Astrocyte of the hippocampus (primary cell): ENCODE measurements around the gene TMPRSS12.
A peak's percentile ranks its signal among the peaks of the same experiment; 100 is the strongest.
"Not testable (repeated sequence)": the region's sequence is repeated elsewhere in the genome, so short reads cannot be mapped to it uniquely, and the experiment has no call there.

Source experiments
- DNase-seq: peaks from one replicate; pipeline ENCODE4 v3.0.0; 2011; ENCODE audit warnings: low read depth, low spot score

The TMPRSS12 gene

GRCh38 chr12:50859621-50860310 is 17.0 kb downstream of the TMPRSS12 start:
- DNase-seq: no peak

- DNase-seq: peak; percentile 3
These were observed 19.6 kb downstream of the TMPRSS12 start for GRCh38 chr12:50862316-50862715.

GRCh38 chr12:50865266-50865665 is 22.5 kb downstream of the TMPRSS12 start:
- DNase-seq: no peak

- not testable (repeated sequence) for DNase-seq
These were observed 26.2 kb downstream of the TMPRSS12 start for GRCh38 chr12:50868881-50869280.

DNA sequence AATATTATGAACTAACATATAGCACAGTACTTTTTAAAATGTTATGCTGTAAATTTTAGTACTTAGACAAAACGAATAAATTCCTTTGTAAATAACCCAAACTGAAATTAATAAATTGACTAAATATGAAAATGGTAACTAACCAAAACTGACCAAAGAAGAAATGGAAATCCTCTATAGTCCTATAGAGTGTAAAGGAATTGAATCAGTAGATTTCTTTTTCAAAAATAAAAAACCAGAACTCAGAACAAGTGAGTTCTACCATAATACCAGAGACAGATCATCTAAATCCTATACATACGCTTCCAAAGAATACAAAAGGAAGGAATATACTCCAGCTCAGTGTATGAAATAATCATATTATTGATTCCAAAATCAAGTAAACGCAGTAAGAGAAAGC is 39.8 kb downstream of the TMPRSS12 start:
- DNase-seq: no peak

DNA sequence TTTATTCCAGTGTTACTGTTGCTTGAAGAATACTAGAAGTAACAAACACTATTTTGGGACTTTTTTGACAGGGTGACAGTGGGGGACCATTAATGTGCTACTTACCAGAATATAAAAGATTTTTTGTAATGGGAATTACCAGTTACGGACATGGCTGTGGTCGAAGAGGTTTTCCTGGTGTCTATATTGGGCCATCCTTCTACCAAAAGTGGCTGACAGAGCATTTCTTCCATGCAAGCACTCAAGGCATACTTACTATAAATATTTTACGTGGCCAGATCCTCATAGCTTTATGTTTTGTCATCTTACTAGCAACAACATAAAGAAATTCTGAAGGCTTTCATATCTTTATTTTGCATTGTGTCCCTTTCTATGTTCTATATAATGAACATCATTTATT is 44.5 kb downstream of the TMPRSS12 start:
- DNase-seq: no peak

DNA sequence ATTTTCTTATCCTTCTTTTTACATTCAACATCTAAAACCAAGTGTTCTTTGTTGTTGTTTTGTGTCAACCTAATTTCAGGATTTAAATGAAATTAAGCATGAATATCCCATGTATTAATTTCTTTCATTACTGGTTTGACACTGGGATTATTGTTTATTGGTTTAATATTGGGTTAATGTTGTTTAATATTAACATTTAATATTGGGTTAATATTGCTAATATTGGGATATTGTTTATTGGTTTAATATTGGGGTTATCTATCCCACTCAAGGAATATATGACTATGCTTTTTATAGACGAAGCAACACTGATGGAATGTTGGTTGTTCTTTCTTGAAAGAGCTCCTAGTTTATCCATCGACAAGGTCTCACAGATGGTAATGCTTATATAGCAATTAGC is 45.9 kb downstream of the TMPRSS12 start:
- no peak for DNase-seq

GRCh38 chr12:50894241-50894640 is 51.5 kb downstream of the TMPRSS12 start:
- no peak for DNase-seq

- DNase-seq: no peak
These were observed 59.0 kb downstream of the TMPRSS12 start for GRCh38 chr12:50901685-50902113.

DNA sequence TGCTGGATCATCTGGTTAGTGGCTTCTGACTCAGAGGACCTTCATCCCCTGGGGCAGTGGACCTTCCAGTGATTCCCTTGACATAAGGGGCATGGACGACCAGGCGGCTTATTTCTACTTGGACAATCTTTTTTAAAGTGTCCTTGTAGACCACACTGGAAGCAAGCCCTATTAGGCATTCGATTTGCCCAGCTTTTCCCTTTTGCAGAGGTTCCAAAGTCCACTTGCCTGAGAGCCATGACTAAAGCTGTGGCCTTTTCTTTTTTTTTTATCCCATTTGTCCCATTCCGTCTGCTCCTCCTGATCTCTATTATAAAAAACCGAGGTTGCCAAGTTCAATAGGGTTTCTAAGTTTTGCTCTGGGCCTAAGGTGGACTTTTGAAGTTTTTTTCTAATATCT is 65.8 kb downstream of the TMPRSS12 start:
- not testable (repeated sequence) for DNase-seq

- DNase-seq: not testable (repeated sequence)
These were observed 69.6 kb downstream of the TMPRSS12 start for GRCh38 chr12:50912361-50912760.

DNA sequence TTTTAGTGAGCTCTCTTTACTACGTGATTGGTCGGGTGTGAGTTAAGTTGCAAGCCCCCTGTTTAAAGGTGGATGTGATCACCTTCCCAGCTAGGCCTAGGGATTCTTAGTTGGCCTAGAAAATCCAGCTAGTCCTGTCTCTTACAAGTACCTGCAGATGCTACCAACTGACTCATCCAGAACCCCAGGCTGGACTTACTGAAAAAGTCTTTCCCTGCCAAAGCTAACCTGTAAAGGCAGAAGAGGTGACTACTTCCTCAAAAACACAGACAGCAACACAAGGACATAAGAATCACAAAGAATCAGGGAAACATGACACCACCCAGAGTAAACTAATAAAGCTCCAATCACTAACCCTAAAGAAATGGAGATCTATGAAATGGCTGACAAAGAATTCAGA is 70.5 kb downstream of the TMPRSS12 start:
- DNase-seq: no peak

DNA sequence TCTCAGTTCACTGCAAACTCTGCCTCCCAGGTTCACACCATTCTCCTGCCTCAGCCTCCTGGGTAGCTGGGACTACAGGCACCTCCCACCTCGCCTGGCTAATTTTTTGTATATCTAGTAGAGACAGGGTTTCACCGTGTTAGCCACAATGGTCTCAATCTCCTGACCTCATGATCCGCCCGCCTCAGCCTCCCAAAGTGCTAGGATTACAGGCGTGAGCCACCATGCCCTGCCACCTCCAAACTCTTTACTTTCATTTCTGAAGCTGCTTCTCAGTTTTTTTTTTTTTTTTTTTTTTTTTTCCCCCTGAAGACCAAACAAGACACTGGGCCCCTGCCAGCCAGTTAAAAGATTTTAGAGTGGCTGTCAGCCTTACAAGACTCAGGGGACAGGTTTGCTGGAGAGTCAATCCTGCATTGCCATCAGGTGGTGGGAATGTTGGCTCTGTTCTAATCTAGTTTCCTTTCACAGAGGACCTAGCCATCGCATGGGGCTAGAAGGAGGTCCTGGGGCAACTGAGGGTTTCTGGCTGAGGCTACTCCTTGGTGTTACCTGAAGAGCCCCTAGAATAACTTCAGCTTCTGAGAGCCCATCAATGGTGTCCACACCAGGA is 72.3 kb downstream of the TMPRSS12 start:
- no peak for DNase-seq

DNA sequence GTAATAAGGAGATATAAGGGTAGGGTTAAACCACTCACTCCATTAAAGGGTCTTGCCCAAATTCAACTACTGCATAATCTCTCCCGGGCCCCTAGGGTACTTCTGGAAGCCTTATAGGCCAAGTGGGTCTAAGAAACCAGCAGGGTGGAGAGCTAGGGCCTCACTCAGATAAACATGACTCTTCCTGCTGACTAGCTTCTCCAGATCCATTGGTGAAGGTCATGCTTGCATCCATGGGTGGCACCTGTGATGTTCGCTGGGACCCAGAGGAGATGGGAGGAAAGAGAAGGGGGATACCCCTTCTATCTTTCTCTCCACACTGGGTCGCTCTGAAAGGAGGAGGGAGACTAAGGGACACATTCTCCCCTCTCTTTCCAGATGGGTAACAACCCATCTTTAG is 73.6 kb downstream of the TMPRSS12 start:
- DNase-seq: no peak

- no peak for DNase-seq
These were observed 76.0 kb downstream of the TMPRSS12 start for GRCh38 chr12:50918584-50919316.

GRCh38 chr12:50922820-50923219 is 80.1 kb downstream of the TMPRSS12 start:
- DNase-seq: no peak

DNA sequence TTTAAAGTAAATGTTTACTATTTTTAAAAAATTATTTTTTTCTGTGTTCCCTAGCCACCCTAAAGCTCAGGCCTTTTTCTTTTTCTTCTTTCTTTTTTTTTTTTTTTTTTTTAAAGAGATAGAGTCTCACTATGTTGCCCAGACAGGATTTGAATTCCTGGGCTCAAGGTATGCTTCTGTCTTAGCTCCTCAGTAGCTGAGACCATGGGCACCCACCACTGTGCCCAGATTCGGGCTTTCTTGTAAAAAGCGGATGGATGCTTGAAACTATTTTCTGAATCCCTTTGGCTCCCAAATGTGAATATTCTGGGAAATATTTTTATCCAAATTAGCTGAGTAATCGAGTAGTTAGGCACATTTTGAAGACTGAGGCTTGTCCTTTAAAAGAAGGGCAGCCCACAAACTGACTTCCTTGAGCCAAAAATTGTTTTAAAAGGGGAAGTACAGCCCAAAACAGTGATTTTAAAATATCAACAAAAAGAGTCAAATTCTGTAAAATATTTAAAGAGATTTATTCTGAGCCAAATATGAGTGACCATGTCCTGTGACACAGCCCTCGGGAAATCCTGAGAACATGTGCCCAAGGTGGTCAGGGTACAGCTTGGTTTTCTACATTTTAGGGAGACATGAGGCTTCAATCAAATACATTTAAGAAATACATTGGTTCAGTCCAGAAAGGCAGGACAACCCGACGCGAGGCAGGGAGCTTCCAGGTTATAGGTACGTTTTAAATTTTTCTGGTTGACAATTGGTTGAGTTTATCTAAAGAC is 80.8 kb downstream of the TMPRSS12 start:
- DNase-seq: no peak

- no peak for DNase-seq
These were observed 81.4 kb downstream of the TMPRSS12 start for GRCh38 chr12:50924131-50924438.

- DNase-seq: peak; percentile 94
These were observed 82.0 kb downstream of the TMPRSS12 start for GRCh38 chr12:50924439-50925341.

DNA sequence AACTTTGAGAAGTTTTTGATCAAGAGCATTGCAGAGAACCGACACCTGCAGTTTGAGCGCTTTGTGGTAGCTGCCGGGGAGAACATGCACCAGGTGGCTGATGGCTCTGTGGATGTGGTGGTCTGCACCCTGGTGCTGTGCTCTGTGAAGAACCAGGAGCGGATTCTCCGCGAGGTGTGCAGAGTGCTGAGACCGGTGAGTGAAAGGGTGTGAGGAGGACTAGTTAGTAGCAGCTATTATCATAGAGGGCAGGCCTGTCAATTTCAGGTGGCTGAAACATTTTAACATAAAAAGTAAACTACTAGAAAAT is 82.6 kb downstream of the TMPRSS12 start:
- no peak for DNase-seq

DNA sequence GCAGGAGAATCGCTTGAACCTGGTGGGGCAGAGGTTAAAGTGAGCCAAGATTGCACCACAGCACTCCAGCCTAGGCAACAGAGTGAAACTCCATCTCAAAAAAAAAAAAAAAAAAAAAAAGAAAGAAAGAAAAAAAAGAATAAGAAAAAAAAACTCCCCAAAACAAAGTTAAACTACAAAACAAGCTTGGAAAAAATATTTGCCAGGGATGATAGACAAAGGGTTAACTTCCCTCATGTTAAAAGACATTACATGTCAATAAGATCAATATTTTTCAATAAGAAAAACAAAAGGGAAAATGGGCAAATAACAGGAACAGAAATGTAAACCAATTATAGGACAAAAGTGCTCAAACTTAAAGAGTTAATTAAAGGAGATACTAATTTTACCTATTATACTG is 83.2 kb downstream of the TMPRSS12 start:
- no peak for DNase-seq
